ENCODE data around the gene INTS6.

The INTS6 gene

DNA sequence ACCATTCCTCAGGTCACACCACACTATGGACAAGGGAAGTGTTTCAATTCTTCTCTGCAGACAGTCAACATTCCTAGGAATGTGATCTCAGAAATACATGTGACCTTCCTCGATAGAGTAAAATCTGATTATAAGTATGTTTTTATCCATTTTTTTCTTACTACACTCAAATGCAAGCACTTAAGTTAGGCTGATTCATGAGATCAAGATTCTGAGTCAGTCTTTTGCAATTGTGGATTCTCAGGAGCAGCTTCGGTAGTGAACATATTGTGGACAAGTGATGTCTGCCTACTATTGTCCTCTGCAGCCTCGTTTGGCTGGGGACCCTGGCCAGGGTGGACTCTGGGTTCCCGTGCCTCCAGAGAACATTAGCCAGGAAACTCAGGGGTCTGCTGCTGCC is 110.1 kb downstream of the INTS6 start:
- no peak for DNase-seq (ENCODE audit: low spot score)

- DNase-seq (ENCODE audit: low spot score) = no peak
These were observed 111.0 kb downstream of the INTS6 start for GRCh38 chr13:51341791-51342190.

- DNase-seq (ENCODE audit: low spot score) = no peak
These were observed 111.6 kb downstream of the INTS6 start for GRCh38 chr13:51341232-51341631.

DNA sequence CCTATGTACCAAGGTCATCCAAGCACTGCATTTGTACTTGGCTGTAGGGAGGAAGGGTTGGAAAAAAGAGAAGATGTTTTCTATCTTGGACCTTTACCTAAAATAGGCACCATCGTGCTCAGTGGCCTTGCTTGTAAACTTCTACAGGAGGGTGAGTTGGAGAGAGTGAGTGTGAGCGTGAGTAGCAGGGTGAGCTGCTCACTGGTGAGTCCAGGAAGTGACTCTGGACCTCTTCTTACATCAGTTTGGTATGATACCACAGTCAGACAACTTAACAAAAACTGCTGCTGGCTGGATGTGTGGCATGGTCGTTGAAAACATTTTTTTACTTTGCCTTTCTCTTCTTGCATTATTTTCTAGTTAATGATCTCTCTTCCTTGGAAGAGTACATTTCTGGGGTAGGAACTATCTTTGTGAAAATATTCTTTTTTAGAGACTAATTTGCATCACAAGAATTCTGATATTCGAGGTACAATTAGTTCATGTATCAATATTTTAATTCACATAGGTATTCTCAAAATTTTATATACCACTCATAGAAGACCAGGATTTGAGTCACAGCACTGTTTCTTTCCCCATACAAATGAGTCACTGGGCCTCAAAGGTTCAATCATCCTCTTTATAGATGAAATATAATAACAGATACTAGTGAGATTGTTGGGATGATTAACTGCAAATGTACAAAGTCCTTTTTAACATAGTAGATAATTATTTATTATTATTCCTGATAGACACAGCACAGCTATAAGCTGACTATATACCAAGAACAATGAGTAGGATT is 112.7 kb downstream of the INTS6 start:
- DNase-seq (ENCODE audit: low spot score) = no peak

DNA sequence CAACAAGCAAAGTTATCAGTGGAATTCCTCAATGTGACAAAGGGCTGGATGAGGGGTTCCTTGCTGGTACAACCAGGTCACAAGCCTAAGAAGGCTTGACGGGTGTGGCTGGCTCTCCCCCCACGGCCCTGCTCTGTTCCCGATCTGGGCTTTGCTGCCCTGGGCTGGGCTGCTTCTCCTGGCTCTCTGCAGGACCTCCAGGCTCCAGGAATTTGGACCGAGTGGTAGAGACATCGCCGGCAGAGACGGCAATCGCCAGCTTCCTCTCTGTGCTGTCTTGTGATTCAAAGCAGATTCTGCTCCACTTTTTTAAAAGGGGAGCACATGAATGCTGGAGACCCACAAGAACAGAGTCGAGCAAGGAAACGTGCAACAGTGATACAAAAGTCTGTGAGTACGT is 113.5 kb downstream of the INTS6 start, which contains the start of gene SERPINE3:
SERPINE3 (plus strand) TSS at position 338 of the 400 bp plus-strand sequence. CDS start 1,401 bp downstream, outside the sequence.
- no peak for DNase-seq (ENCODE audit: low spot score)

DNA sequence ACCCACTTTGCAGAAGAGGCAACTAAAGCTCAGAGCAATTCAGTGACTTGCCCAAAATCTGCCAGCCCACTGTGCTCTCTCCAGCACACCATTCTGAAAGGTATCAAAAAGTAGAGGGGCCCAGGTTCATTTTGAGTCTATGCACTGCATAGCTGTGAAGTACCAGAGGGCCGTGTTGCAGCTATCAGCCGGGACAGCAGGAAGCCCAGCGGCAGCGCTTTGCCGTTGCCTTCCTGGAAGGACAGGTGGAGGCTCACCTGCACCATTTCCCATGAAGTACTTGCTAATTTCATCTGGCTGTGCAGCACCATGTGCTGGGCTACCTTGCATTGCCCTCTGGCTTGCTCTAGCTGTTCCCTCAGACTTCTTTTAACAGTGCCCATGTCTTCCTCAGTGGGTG is 116.1 kb downstream of the INTS6 start:
- DNase-seq (ENCODE audit: low spot score) = no peak

DNA sequence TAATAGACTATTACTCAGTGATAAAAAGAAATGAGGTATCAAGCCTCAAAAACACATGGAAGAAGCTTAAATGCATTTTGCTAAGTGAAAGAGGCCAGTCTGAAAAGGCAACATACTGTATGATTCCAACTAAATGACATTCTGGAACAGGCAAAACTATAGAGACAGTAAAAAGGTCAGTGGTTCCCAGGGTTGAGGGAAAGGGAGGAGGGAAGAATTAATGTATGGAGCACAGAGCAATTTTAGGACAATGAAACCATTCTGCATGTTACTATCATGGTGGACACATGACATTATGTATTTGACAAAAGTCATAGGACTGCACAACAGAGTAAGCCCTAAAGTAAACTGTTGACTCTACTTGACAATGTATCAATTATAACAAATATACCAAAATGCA is 119.0 kb downstream of the INTS6 start:
- no peak for DNase-seq (ENCODE audit: low spot score)

DNA sequence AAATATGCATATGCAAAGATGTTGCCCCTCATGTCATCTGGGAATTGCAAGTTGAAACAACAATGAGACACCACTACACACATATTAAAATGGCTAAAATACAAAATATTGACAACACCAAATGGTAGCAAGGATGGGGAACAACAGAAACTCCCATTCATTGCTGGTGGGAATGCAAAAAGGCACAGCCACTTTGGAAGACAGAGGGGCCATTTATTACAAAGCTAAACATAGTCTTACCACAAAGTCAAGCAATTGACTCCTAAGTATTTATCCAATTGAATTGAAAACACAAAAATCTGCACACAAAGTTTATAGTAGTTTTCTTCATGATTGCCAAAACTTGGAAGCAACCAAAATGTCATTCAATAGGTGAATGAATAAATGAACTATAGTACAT is 119.4 kb downstream of the INTS6 start:
- DNase-seq (ENCODE audit: low spot score) = no peak

GRCh38 chr13:51332566-51333361 is 120.1 kb downstream of the INTS6 start:
- no peak for DNase-seq (ENCODE audit: low spot score)

DNA sequence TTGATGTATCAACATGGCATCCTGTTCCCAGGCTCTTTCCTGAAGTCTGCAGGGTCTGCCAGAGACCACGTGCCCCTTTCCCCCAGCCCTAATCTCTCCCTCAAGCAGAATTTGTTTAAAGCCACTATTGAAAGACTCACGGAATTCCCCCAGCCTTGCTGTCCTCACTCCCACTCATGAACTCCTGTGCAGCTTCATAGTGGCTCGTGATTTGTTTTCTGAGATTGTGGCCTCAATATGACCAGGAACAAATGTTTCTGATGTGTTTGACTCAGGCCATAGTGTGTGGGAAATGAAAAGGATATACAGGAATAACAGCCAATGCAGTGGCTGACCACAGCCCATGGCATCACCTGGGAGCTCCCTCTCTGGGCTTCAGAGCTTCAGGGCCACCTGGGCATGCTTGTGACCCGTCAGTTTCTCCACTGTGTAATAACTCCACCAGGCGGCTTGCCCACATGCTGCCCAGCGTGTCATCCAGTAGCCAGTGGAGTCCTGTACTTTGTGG is 121.4 kb downstream of the INTS6 start:
- DNase-seq (ENCODE audit: low spot score) = no peak

GRCh38 chr13:51330791-51331190 is 122.0 kb downstream of the INTS6 start:
- no peak for DNase-seq (ENCODE audit: low spot score)

GRCh38 chr13:51329606-51330005 is 123.2 kb downstream of the INTS6 start:
- DNase-seq (ENCODE audit: low spot score) = no peak

DNA sequence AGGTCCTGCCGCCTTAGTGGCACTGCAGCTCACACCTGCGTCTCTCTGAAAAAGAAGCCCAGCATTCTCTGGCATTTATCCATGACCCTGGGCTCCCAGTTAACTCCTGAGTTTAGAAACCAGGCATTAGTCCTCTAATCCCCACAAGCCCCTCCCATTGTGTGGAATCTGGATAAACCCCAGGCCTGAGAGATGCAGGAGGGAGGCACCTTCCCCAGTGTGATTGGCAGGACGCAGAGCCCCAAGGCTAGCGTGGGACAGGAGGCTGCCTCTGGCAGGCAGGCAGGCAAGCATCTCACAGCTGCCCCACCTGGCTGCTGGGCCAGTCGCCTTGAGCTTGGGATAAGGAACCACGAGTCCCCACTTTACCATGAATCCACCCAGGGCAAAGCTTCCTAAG is 124.3 kb downstream of the INTS6 start:
- no peak for DNase-seq (ENCODE audit: low spot score)

DNA sequence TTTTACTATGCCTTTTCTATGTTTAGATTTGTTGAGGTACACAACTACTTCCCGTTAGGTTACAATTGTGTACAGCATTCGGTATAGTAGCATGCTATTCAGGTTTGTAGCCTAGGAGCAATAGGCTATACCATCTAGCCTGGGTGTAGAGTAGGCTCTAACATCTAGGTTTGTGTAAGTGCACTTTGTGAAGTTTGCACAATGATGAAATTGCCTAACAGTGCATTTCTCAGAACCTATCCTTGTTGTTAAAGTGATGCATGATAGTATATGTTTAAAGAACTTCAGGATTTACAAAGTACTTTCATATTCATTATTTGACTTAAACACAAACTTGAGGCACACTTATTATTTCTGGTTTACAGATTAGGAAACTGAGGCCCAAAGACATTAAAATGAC is 124.9 kb downstream of the INTS6 start:
- DNase-seq (ENCODE audit: low spot score) = no peak

- no peak for DNase-seq (ENCODE audit: low spot score)
These were observed 126.1 kb downstream of the INTS6 start for GRCh38 chr13:51326777-51327176.

DNA sequence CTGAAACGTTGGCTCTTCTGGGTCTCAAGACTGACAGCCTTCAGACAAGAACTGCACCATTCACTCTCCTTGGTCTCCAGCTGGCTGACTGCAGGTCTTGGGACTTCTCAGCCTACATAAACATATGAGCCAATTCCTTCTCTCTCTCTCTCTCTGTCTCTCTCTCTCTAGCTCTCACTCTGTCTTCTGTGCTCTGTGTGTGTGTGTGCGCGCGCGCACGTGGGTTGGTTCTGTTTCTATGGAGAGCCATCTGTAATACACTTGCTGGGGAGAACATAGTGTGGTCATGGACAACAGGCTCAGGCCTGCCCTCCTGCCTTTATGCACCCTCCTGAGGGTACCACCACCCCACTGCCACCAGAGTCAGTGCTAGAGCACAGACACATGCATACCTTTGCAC is 127.0 kb downstream of the INTS6 start:
- DNase-seq (ENCODE audit: low spot score) = peak; percentile 22

DNA sequence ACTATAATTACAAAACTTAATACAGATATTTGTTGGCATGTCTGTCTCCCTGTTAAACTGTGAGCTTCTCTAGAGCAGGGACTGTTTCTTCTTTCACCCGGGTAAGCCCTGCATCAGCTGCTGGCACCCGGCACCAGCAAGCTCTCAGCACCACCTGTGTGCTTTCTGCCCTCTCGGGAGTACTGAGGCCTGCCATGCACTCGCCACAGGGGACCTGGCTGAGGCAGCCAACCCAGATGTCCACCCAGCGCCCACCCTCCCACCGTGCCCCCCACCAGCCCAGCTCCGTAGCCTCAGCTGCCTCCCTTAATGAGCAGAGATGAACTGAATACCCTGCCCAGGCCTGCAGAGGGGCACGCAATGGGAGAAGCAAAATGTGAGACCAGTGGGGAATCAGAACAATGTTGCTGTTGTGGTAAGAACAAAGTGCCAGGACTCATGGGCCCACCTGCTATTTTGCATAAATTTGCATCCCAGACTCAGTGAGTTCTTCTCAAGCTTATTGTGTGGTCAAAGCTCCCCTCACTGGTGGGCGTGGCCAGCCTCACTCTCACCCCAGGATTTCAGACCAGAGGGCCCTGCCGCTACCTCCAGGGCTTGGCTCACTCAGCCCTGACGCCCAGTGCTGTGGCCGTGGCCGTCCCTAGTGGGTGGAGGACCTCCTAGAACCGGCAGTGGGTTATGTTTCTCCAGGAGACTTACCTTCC is 128.0 kb downstream of the INTS6 start:
- peak; percentile 85 for DNase-seq (ENCODE audit: low spot score)

DNA sequence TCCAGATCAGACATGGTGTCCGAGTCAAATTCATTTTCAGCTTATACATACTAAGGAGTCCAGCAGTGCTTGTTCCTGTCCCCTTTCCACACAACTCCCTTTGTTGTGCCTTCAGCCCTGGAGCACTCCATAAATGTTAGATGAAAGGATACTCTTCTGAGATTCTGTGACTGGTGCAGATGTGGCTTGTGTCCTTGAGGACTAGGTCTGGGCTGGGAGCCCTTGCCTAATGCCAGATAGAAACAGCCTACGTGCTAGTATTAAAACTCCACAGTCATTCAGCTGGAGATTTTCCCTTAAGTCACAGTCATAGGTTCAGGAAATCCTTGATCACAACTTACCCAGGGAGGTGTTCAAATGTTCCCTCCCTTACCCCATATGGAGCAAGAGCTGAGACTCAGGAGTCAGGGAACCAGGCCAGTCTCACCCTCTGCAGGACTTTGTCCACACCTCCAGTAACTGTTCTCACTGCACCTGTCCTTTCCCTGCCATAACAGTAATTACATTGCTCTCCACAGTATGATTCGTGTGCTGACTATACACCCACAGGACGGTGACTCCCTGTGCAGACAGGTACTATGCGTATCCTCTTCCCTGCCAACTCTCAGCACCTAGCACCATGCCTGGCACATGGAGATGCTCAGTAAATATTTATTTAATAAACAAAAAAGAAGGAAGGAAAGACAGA is 128.9 kb downstream of the INTS6 start:
- DNase-seq (ENCODE audit: low spot score) = peak; percentile 17

GRCh38 chr13:51322826-51323225 is 130.0 kb downstream of the INTS6 start:
- DNase-seq (ENCODE audit: low spot score) = no peak

GRCh38 chr13:51321836-51322235 is 131.0 kb downstream of the INTS6 start:
- no peak for DNase-seq (ENCODE audit: low spot score)

- no peak for DNase-seq (ENCODE audit: low spot score)
These were observed 134.0 kb downstream of the INTS6 start for GRCh38 chr13:51318876-51319275.

DNA sequence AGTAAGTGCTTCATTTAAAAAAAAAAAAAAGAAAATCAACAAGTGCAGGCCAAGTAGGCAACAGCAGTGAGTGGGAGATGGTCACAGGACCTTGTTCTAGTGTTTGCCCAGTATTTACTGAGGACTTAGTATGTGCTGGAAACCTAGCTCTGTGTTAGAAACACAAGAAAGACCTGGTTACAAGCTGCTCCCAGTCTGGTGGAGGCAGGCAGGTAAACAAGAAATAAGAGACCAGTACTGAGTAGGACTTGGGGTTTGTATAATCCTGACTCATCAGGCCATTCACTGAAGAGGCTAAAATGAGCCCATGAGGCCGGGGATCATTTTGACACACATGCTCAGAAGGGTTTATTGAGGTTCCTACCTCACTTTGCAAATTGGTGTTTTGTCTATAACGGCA is 134.8 kb downstream of the INTS6 start:
- DNase-seq (ENCODE audit: low spot score) = no peak
